Upper lobe of left lung (tissue), 6 donors: Measurements from ENCODE around the gene POFUT2. TPM values are rescaled to one million over a fixed set of nuclear protein-coding genes. Genes with fewer than 3 reads are reported as not detected.
A peak's percentile ranks its signal among the peaks of the same experiment; 100 is the strongest.

Experiments
- ATAC-seq, 2 donors: fragments of 200-7000 bp; cut with Tn5 transposase; one replicate each; pipeline ENCODE4 v1.9.1; 2022; ENCODE audit warnings: mild to moderate bottlenecking in 2 of 2, moderate library complexity in 2 of 2; ENCODE audit not compliant: low FRiP score in 2 of 2
- DNase-seq, 2 donors: peaks; one replicate each; pipeline ENCODE4 v3.0.0-alpha.2; 2019 to 2020
- H3K27ac ChIP-seq, 4 donors: fragments of 200-600 bp; sonication (generic); one replicate each; pipeline ENCODE4 v1.5.1; 2016 to 2019
- H3K27me3 ChIP-seq, 4 donors: fragments of 200-600 bp; sonication (generic); one replicate each; pipeline ENCODE4 v1.5.1; 2017 to 2019
- H3K36me3 ChIP-seq, 4 donors: fragments of 200-600 bp; sonication (generic); one replicate each; pipeline ENCODE4 v1.5.1; 2016 to 2019
- H3K4me1 ChIP-seq, 4 donors: fragments of 200-600 bp; sonication (generic); one replicate each; pipeline ENCODE4 v1.5.1; 2018 to 2019
- H3K4me3 ChIP-seq, 4 donors: fragments of 200-600 bp; sonication (generic); one replicate each; pipeline ENCODE4 v1.5.1; 2017 to 2019; ENCODE audit warnings: mild to moderate bottlenecking in 2 of 4, moderate library complexity in 1 of 4
- H3K9me3 ChIP-seq, 4 donors: fragments of 200-600 bp; sonication (generic); one replicate each; pipeline ENCODE4 v1.5.1; 2018 to 2019
- CTCF ChIP-seq, 6 experiments: fragments of 450-650 bp in 4 of 6; fragments of 200-600 bp in 2 of 6; sonication (generic) in 2 of 6; IDR thresholded peaks; one replicate each; pipeline ENCODE4 v1.5.1; 2016 to 2019; ENCODE audit warnings: antibody characterized with exemption in 6 of 6
- EP300 ChIP-seq, 4 donors: sonication (generic); formaldehyde crosslinking; IDR thresholded peaks; one replicate each; pipeline ENCODE4 v1.5.1; 2017; ENCODE audit warnings: antibody characterized with exemption in 4 of 4, control low read depth in 2 of 4
- POLR2A ChIP-seq, 4 donors: fragments of 450-650 bp; IDR thresholded peaks; one replicate each; pipeline ENCODE4 v1.5.1; 2016 to 2017; ENCODE audit warnings: antibody characterized with exemption in 4 of 4, mild to moderate bottlenecking in 2 of 4
- POLR2AphosphoS5 ChIP-seq, 2 donors: sonication (generic); formaldehyde crosslinking; IDR thresholded peaks; one replicate each; pipeline ENCODE4 v1.5.1; 2017; ENCODE audit warnings: antibody characterized with exemption in 2 of 2
- WGBS, 2 donors: methylation state at CpG; one replicate each; pipeline ENCODE4 v1.1.5; 2017 to 2018; 5-methylcytosine and 5-hydroxymethylcytosine counted together
- total RNA-seq, 6 donors: library from RNA; depleted of rRNA in 4 of 6; stranded (reverse); fragments of >200 nt in 4 of 6; gene quantifications; one replicate each; pipeline versions ENCODE4 v1.1.0 to v1.2.1, GENCODE V29; 2016 to 2021
- donor health status: DM: no; HTN: no; CAD: no; lungs with moderate emphysema.
- donor health status: DM: no; HTN: yes; CAD: no; lungs with severe emphysema.

The POFUT2 gene
- total RNA-seq, 6 donors from 2014 or later = 19.9 to 89.1 (median 32.5) TPM

GRCh38 chr21:45246386-45247320, 41.0 kb downstream of the POFUT2 start:
- H3K36me3 ChIP-seq = no peaks in the 10 kb centered on the region
- no peak overlapping the region for H3K27ac ChIP-seq
- peaks cover 0 to 16% (median 14%) of the 10 kb centered on the region in 4 donors for H3K9me3 ChIP-seq
- H3K27me3 ChIP-seq = no peaks in the 10 kb centered on the region
- WGBS, 2 donors = 77% methylated on average over 12 to 20 of the region's 20 CpGs
- H3K4me3 ChIP-seq = no peak overlapping the region
- ATAC-seq (peak in 1 of 2 donors; percentile 34), DNase-seq (no peak)
- TF ChIP-seq EP300 (IDR thresholded peaks at IDR 0.05) = no peak
- no peak for TF ChIP-seq POLR2A (IDR thresholded peaks at IDR 0.05)
- no peak for TF ChIP-seq POLR2AphosphoS5 (IDR thresholded peaks at IDR 0.05)
- TF ChIP-seq CTCF (IDR thresholded peaks at IDR 0.05) = no peak
- H3K4me1 ChIP-seq = no peaks in the 10 kb centered on the region

GRCh38 chr21:45244799-45245340, 42.8 kb downstream of the POFUT2 start:
- no peak overlapping the region for H3K27ac ChIP-seq
- WGBS, 2 donors = 74 to 76% methylated on average over 8 of the region's 8 CpGs
- H3K27me3 ChIP-seq = no peaks in the 10 kb centered on the region
- no peaks in the 10 kb centered on the region for H3K36me3 ChIP-seq
- TF ChIP-seq CTCF (IDR thresholded peaks at IDR 0.05) (no peak), EP300 (IDR thresholded peaks at IDR 0.05) (no peak), POLR2A (IDR thresholded peaks at IDR 0.05) (no peak), POLR2AphosphoS5 (IDR thresholded peaks at IDR 0.05) (no peak)
- ATAC-seq (no peak), DNase-seq (no peak)
- H3K4me3 ChIP-seq = no peak overlapping the region
- peaks cover 0 to 21% (median 17%) of the 10 kb centered on the region in 4 donors for H3K9me3 ChIP-seq
- no peaks in the 10 kb centered on the region for H3K4me1 ChIP-seq

- H3K27ac ChIP-seq = no peak overlapping the region
- ATAC-seq = no peak
- no peak for DNase-seq
- H3K4me3 ChIP-seq = no peak overlapping the region
- TF ChIP-seq CTCF (IDR thresholded peaks at IDR 0.05) (no peak), POLR2A (IDR thresholded peaks at IDR 0.05) (no peak), POLR2AphosphoS5 (IDR thresholded peaks at IDR 0.05) (no peak), EP300 (IDR thresholded peaks at IDR 0.05) (no peak)
- 46 to 77% methylated on average over 3 of the region's 3 CpGs for whole genome bisulfite sequencing, 2 donors
- H3K4me1 ChIP-seq = no peaks in the 10 kb centered on the region
- peaks cover 0 to 21% (median 17%) of the 10 kb centered on the region in 4 donors for H3K9me3 ChIP-seq
- H3K27me3 ChIP-seq = no peaks in the 10 kb centered on the region
- H3K36me3 ChIP-seq = no peaks in the 10 kb centered on the region
Observed at GRCh38 chr21:45243603-45244002, 44.1 kb downstream of the POFUT2 start.

- Histone ChIP-seq H3K9me3 (peaks cover 0 to 21% (median 17%) of the 10 kb centered on the region in 4 donors), H3K4me3 (no peak overlapping the region), H3K4me1 (no peaks in the 10 kb centered on the region), H3K27ac (no peak overlapping the region), H3K27me3 (no peaks in the 10 kb centered on the region), H3K36me3 (no peaks in the 10 kb centered on the region)
- TF ChIP-seq POLR2AphosphoS5 (IDR thresholded peaks at IDR 0.05) (no peak), POLR2A (IDR thresholded peaks at IDR 0.05) (no peak)
- WGBS, 2 donors = 70 to 81% methylated on average over 2 to 3 of the region's 3 CpGs
- no peak for DNase-seq
- no peak for ATAC-seq
Observed at GRCh38 chr21:45241357-45241756, 46.3 kb downstream of the POFUT2 start.

- WGBS, 2 donors = 88 to 89% methylated on average over 7 of the region's 7 CpGs
- H3K9me3 ChIP-seq = peaks cover 0 to 7% (median 5%) of the 10 kb centered on the region in 4 donors
- ATAC-seq (no peak), DNase-seq (no peak)
- no peaks in the 10 kb centered on the region for H3K36me3 ChIP-seq
- peaks cover 0 to 7% (median 0%) of the 10 kb centered on the region in 4 donors for H3K27me3 ChIP-seq
- no peaks in the 10 kb centered on the region for H3K4me1 ChIP-seq
- TF ChIP-seq EP300 (IDR thresholded peaks at IDR 0.05) (no peak), CTCF (IDR thresholded peaks at IDR 0.05) (no peak), POLR2A (IDR thresholded peaks at IDR 0.05) (no peak)
- H3K4me3 ChIP-seq = no peak overlapping the region
- H3K27ac ChIP-seq = no peak overlapping the region
Observed at GRCh38 chr21:45237401-45237800, 50.3 kb downstream of the POFUT2 start.
